Fibroblast of lung (primary cell): ENCODE measurements around the gene EBF3.

Source experiments
- EZH2 ChIP-seq: IDR thresholded peaks from 2 replicates; pipeline ENCODE4 v1.5.1; 2012; ENCODE audit warnings: low read length, control low read depth, mild to moderate bottlenecking; ENCODE audit errors: missing control alignments
- TF ChIP-seq, protein P1 (sequence below), 2 donors: IDR thresholded peaks in 1 of 2; conservative IDR thresholded peaks in 1 of 2; 1 replicate in 1 of 2; 2 replicates in 1 of 2; pipeline ENCODE4 v1.5.1; 2011 to 2012; ENCODE audit warnings: low read length in 2 of 2, control low read depth in 1 of 2, inconsistent platforms in 1 of 2, low read depth in 1 of 2, mild to moderate bottlenecking in 1 of 2

DNA sequence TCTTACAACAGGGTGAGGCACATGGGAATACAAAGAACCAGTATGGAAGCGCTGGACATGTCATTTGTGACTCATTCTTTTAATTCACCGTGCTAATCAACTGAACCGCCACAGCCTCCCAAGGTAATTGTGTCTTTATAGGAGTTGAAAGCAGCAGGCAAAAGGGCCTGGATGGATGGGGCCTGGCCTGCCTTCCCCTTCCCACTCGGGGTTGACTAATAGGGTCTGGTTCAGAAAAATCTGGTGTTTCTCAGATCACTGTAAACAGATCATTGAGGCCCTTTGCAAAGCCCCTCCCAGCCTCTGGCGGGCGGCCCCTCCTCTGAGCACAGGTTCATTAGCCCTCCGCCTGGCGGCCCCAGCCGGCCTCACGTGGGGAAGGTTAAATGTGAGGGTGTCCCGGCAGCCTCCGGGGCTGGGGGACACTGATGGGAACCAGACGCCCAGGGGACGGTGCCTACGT lies 100.8 kb downstream of the EBF3 start:
- no peak for TF ChIP-seq EZH2
- TF ChIP-seq, protein P1, sequence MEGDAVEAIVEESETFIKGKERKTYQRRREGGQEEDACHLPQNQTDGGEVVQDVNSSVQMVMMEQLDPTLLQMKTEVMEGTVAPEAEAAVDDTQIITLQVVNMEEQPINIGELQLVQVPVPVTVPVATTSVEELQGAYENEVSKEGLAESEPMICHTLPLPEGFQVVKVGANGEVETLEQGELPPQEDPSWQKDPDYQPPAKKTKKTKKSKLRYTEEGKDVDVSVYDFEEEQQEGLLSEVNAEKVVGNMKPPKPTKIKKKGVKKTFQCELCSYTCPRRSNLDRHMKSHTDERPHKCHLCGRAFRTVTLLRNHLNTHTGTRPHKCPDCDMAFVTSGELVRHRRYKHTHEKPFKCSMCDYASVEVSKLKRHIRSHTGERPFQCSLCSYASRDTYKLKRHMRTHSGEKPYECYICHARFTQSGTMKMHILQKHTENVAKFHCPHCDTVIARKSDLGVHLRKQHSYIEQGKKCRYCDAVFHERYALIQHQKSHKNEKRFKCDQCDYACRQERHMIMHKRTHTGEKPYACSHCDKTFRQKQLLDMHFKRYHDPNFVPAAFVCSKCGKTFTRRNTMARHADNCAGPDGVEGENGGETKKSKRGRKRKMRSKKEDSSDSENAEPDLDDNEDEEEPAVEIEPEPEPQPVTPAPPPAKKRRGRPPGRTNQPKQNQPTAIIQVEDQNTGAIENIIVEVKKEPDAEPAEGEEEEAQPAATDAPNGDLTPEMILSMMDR (conservative IDR thresholded peaks at IDR 0.05 in 1 of 2, IDR thresholded peaks at IDR 0.05 in 1 of 2; ENCODE audit: low read depth in 1 of 2, low read length in 2 of 2), result no peak
